Progenitor cell of endocrine pancreas (in vitro differentiated cells): ENCODE measurements around the gene ASCC3. TPM values are rescaled to one million over a fixed set of nuclear protein-coding genes. Genes with fewer than 3 reads are reported as not detected.

ENCODE experiments used
- DNase-seq: peaks from one replicate; pipeline ENCODE4 v3.0.0; 2021; ENCODE audit warnings: low spot score; ENCODE audit not compliant: unreplicated experiment
- H3K27ac Mint-ChIP-seq: 2 replicates; pipeline ENCODE4 v1.8.0; 2021; ENCODE audit warnings: mild to moderate bottlenecking, moderate library complexity, mixed read lengths
- H3K27me3 Mint-ChIP-seq: 2 replicates; pipeline ENCODE4 v1.8.0; 2021; ENCODE audit warnings: mixed read lengths
- H3K36me3 Mint-ChIP-seq: 2 replicates; pipeline ENCODE4 v1.8.0; 2022; ENCODE audit warnings: mixed read lengths; ENCODE audit not compliant: insufficient read depth
- H3K4me1 Mint-ChIP-seq: 2 replicates; pipeline ENCODE4 v1.8.0; 2021; ENCODE audit warnings: low read depth, mixed read lengths
- H3K4me3 Mint-ChIP-seq: 2 replicates; pipeline ENCODE4 v1.8.0; 2021; ENCODE audit warnings: low read depth, mild to moderate bottlenecking, moderate library complexity, mixed read lengths
- H3K9me3 Mint-ChIP-seq: 2 replicates; pipeline ENCODE4 v1.8.0; 2021; ENCODE audit warnings: low read depth, mixed read lengths
- total RNA-seq: library from RNA; stranded (reverse); gene quantifications from 2 replicates; pipeline ENCODE4 v1.2.1, GENCODE V29; 2021
- TF ChIP-seq, protein P1 (sequence below): fragments of 200-600 bp; sonication (generic); IDR thresholded peaks from one replicate; pipeline ENCODE4 v1.5.0; 2021; ENCODE audit warnings: antibody characterized with exemption, mild to moderate bottlenecking; ENCODE audit not compliant: unreplicated experiment

Gene ASCC3
- total RNA-seq, 1 donor from 2014 or later, result 36.6 TPM

DNA sequence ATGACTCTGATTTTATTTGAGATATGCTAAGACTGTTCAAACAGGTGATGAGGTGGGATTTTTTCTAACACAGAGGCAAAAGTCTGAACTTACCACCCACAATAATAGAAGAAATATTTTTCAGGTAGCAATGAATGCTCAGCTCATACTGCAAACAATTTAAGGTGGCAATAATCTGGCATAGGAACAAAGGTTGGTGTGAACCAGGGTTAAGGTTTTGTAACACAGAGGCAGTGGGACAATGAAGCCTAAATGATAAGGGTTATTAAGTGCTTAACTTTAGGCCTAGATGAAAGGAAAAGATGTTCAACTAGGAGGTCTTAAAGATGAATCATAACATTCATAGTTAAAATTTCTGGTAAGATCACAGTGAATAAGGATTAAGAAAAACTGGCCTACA lies 4.9 kb downstream of the ASCC3 start:
- TF ChIP-seq, protein P1, sequence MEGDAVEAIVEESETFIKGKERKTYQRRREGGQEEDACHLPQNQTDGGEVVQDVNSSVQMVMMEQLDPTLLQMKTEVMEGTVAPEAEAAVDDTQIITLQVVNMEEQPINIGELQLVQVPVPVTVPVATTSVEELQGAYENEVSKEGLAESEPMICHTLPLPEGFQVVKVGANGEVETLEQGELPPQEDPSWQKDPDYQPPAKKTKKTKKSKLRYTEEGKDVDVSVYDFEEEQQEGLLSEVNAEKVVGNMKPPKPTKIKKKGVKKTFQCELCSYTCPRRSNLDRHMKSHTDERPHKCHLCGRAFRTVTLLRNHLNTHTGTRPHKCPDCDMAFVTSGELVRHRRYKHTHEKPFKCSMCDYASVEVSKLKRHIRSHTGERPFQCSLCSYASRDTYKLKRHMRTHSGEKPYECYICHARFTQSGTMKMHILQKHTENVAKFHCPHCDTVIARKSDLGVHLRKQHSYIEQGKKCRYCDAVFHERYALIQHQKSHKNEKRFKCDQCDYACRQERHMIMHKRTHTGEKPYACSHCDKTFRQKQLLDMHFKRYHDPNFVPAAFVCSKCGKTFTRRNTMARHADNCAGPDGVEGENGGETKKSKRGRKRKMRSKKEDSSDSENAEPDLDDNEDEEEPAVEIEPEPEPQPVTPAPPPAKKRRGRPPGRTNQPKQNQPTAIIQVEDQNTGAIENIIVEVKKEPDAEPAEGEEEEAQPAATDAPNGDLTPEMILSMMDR, result no peak
- no peak for DNase-seq
- Mint-ChIP-seq H3K36me3 (peaks cover 15% of the 10 kb centered on the region), H3K4me1 (peaks cover 19% of the 10 kb centered on the region), H3K27me3 (no peaks in the 10 kb centered on the region), H3K27ac (no peak overlapping the region), H3K4me3 (no peak overlapping the region), H3K9me3 (peaks cover 10% of the 10 kb centered on the region)

DNA sequence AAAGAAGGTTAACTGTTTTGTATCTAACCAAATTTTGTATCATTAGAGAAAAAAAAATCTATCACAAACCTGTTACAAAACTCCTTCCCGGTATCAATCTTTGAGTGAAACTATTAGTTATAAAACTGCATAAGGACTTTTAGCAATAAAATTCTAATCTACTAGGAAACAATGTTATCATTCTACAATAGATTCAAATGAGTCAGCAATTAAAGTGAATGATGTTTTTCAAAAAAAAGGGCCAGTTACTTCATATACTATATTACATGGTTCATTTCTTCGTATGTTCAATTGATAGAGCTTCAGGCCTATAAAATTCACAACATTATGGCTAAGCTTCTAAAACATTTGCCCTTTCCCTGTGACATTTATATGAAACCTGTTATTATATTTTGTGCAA lies 15.6 kb downstream of the ASCC3 start:
- H3K27ac Mint-ChIP-seq, result no peak overlapping the region
- H3K4me3 Mint-ChIP-seq, result no peak overlapping the region
- H3K36me3 Mint-ChIP-seq, result peaks cover 3% of the 10 kb centered on the region
- H3K27me3 Mint-ChIP-seq, result no peaks in the 10 kb centered on the region
- H3K9me3 Mint-ChIP-seq, result no peaks in the 10 kb centered on the region
- DNase-seq, result no peak
- TF ChIP-seq, protein P1, result no peak
- H3K4me1 Mint-ChIP-seq, result no peaks in the 10 kb centered on the region

DNA sequence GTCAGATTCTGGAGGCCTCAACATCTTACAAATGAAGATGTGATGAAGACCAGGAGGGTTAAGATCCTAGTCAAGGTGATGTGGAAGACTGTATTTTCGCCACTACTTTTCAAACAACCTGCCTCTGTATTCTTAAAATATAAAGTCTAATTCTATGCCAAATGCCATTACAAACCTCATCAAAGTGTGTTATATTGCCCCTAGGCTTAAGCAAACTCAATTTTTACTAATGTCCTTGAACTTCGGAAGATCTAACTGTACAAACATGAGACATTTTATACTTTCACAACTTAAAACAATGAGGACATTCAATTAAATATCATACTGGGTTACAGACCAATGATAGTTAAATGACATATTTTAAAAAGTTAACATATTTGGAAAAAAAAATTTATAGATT lies 19.1 kb downstream of the ASCC3 start:
- H3K27ac Mint-ChIP-seq, result no peak overlapping the region
- H3K9me3 Mint-ChIP-seq, result no peaks in the 10 kb centered on the region
- TF ChIP-seq, protein P1, result no peak
- H3K36me3 Mint-ChIP-seq, result peaks cover 17% of the 10 kb centered on the region
- no peaks in the 10 kb centered on the region for H3K4me1 Mint-ChIP-seq
- no peak for DNase-seq
- no peaks in the 10 kb centered on the region for H3K27me3 Mint-ChIP-seq
- H3K4me3 Mint-ChIP-seq, result no peak overlapping the region

DNA sequence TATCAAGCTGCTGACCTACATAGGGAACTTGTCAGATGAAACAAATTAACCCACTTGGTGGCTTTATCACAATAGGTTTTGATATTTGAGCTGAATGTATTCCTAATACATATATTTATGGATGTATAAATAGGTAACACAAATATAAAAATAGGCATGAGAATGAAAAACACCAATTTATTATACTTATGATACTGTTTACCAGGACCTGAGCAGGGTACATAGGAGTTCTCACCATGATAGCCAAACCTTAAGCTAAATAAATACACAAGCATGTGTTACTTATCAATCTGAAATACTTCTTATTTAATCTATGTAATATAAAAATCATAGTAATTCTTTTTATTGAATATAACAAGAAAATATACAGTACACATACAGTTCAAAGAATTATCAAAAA lies 25.0 kb downstream of the ASCC3 start:
- H3K27ac Mint-ChIP-seq, result no peak overlapping the region
- no peak for DNase-seq
- H3K9me3 Mint-ChIP-seq, result no peaks in the 10 kb centered on the region
- TF ChIP-seq, protein P1, result no peak
- peaks cover 19% of the 10 kb centered on the region for H3K36me3 Mint-ChIP-seq
- no peak overlapping the region for H3K4me3 Mint-ChIP-seq
- no peaks in the 10 kb centered on the region for H3K27me3 Mint-ChIP-seq
- no peaks in the 10 kb centered on the region for H3K4me1 Mint-ChIP-seq

DNA sequence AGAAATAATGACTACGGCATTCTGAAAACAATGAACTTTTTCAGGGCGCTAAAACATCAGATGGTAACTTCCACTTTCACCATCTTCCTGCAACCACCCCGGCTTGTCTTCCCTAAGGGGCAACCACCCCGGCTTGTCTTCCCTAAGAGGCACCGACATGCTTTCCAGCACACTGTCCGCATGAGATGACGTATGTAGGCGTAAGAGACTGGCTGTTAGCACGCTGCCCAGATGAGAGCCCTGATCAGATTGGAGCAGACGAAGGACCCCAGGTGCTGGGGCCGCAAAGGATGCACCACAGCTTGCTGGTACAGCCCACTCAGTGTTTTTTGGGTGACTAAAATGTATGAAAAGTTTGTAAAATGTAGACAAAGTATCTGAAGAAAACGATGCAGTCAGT lies 29.3 kb downstream of the ASCC3 start:
- TF ChIP-seq, protein P1, result no peak
- Mint-ChIP-seq H3K9me3 (no peaks in the 10 kb centered on the region), H3K27ac (peak overlapping the region; percentile 50), H3K4me1 (no peaks in the 10 kb centered on the region), H3K4me3 (no peak overlapping the region), H3K27me3 (no peaks in the 10 kb centered on the region), H3K36me3 (peaks cover 9% of the 10 kb centered on the region)
- DNase-seq, result no peak

DNA sequence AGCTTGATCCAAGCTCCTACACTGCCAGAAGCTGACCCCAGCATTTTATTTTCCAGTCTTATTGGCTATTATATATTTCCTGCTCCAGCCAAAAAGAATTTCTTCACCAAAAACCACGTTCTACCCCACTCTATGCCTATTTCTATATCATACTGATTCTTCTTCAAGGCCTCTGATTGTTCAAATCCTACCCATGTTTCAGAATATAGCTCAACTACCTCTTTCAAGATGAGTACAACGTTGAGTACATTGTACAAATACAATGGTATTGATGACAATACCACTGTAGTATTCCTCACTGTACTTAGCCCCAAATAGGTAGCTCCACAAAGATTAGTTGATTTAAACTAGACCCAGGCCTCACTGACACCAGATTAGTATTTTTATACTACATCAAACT lies 31.0 kb downstream of the ASCC3 start:
- Mint-ChIP-seq H3K4me1 (peaks cover 1% of the 10 kb centered on the region), H3K36me3 (peaks cover 9% of the 10 kb centered on the region), H3K4me3 (no peak overlapping the region), H3K9me3 (no peaks in the 10 kb centered on the region), H3K27ac (no peak overlapping the region), H3K27me3 (no peaks in the 10 kb centered on the region)
- TF ChIP-seq, protein P1, result no peak
- no peak for DNase-seq
